ENCODE data around the gene SDK1. TPM values are rescaled to one million over a fixed set of nuclear protein-coding genes. Genes with fewer than 3 reads are reported as not detected.

SDK1 gene
- total and polyA plus RNA-seq, 11 donors, result 2.2 to 5.8 (median 3.4) TPM

DNA sequence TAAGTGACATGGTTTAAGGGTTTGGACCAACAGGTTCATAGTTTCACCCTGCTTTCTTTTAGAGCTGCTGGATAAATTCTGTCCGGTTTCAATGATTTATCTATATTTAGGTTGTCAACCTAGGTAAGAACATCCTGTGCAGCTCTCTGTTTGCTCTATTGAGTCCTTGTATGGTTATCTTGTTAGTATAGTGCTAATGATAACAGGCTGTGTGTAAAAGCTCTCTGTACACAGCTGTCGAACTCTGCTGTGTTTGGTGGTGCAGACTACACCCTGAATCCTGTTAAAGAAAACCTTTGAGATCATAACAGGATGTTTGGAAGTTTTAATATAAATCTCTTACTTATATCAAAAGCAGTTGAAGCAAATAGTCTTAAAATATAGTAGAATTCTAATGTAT lies 219.2 kb downstream of the SDK1 start:
- Histone ChIP-seq H3K4me3 (no peak overlapping the region), H3K27ac (no peak overlapping the region), H3K27me3 (peaks cover 0 to 4% (median 0%) of the 10 kb centered on the region in 9 donors), H3K4me1 (no peaks in the 10 kb centered on the region), H3K36me3 (no peaks in the 10 kb centered on the region), H3K9me3 (no peaks in the 10 kb centered on the region)
- intact Hi-C loops (cut with DNase I), result no loop called here
- WGBS, 4 donors, result 17 to 24% (median 20%) methylated on average over 2 of the region's 2 CpGs
- DNase-seq, result no peak
- TF ChIP-seq, protein P1, sequence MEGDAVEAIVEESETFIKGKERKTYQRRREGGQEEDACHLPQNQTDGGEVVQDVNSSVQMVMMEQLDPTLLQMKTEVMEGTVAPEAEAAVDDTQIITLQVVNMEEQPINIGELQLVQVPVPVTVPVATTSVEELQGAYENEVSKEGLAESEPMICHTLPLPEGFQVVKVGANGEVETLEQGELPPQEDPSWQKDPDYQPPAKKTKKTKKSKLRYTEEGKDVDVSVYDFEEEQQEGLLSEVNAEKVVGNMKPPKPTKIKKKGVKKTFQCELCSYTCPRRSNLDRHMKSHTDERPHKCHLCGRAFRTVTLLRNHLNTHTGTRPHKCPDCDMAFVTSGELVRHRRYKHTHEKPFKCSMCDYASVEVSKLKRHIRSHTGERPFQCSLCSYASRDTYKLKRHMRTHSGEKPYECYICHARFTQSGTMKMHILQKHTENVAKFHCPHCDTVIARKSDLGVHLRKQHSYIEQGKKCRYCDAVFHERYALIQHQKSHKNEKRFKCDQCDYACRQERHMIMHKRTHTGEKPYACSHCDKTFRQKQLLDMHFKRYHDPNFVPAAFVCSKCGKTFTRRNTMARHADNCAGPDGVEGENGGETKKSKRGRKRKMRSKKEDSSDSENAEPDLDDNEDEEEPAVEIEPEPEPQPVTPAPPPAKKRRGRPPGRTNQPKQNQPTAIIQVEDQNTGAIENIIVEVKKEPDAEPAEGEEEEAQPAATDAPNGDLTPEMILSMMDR (IDR thresholded peaks at IDR 0.05), result no peak
- TF ChIP-seq POLR2A (IDR thresholded peaks at IDR 0.05), result no peak
- peak in 2 of 4 donors; percentile 64 to 68 for ATAC-seq

DNA sequence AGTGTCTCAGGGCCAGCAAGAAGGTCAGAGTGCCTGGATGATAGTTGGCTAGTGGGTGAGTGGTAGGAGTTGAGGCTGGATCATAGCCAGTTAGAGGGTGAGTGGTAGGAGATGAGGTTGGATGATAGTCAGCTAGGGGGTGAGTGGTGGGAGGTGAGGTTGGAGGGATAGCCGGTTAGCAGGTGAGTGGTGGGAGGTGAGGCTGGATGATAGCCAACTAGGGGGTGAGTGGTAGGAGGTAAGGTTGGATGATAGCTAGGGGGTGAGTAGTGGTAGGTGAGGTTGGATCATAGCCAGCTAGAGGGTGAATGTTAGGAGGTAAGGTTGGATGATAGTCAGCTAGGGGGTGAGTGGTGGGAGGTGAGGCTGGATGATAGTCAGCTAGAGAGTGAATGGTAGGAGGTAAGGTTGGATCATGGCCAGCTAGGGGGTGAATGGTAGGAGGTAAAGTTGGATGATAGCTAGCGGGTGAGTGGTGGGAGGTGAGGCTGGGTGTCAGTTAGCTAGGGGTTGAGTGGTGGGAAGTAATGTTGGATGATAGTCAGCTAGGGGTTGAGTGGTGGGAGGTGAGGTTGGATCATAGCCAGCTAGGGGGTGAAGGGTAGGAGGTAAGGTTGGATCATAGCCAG lies 226.6 kb downstream of the SDK1 start:
- WGBS, 4 donors, result 92 to 96% (median 94%) methylated on average over 2 of the region's 2 CpGs
- TF ChIP-seq, protein P1 (IDR thresholded peaks at IDR 0.05), result no peak
- no peak for TF ChIP-seq POLR2A (IDR thresholded peaks at IDR 0.05)
- H3K4me3 ChIP-seq, result no peak overlapping the region
- no peak for ATAC-seq
- no peaks in the 10 kb centered on the region for H3K9me3 ChIP-seq
- no peak overlapping the region for H3K27ac ChIP-seq
- H3K27me3 ChIP-seq, result peaks cover 0 to 4% (median 0%) of the 10 kb centered on the region in 9 donors
- intact Hi-C loops (cut with DNase I), result no loop called here
- no peaks in the 10 kb centered on the region for H3K36me3 ChIP-seq
- H3K4me1 ChIP-seq, result no peaks in the 10 kb centered on the region
- DNase-seq, result no peak

DNA sequence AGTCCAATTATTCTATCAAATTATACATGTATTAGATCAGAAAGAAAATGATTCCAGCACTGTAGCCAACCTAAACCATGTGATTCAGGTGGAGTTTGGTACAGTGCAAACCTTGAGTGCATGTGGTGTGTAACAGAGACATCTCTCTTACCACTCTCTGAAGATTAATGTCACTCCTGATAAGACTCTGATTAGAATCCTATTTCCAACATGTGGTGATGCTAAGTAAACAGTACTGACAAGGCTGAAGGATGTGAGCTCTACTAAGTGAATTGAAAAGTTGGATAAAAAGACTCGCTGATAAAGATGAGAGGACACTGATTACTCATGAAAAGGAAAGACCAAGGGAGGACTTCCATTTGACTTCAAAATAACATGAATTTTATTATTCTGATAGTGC lies 232.0 kb downstream of the SDK1 start:
- ATAC-seq (no peak), DNase-seq (no peak)
- H3K9me3 ChIP-seq, result no peaks in the 10 kb centered on the region
- WGBS, 4 donors, result 53 to 67% (median 63%) methylated on average over 1 of the region's 1 CpG
- intact Hi-C loops (cut with DNase I), result no loop called here
- no peak overlapping the region for H3K27ac ChIP-seq
- H3K4me1 ChIP-seq, result no peaks in the 10 kb centered on the region
- no peaks in the 10 kb centered on the region for H3K27me3 ChIP-seq
- H3K4me3 ChIP-seq, result no peak overlapping the region
- no peaks in the 10 kb centered on the region for H3K36me3 ChIP-seq
- no peak for TF ChIP-seq POLR2A (IDR thresholded peaks at IDR 0.05)
- TF ChIP-seq, protein P1 (IDR thresholded peaks at IDR 0.05), result no peak

DNA sequence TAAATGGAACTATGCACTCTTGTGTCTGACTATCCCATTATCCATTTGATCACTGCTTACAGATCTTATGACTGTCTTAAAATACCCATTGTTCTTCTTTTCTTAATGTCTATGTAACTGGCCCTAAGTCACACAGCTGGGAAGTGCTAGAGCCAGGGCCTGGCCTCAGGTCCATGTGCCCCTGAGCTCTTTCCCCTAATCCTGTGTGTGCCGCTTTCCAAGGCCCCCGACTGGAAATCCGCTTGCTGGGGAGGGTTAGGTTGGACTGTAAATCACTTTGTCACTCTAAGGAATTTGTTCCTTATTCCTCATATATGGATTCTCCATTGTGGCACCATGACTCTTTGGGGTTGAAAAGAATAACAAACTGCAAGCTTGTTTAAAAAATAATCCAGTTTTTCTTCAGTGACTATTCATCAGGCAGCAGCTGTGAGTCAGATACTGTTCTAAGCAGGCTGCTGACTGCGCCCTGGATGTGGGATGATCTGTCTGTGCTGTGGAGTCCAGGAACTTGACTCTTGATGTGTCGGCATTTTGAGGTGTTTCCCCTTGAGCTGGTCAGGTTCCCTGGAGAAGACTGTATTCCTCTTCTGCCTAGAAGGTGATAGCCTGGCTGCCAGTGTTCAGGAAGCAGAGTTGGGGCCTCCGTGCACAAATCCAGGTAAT lies 236.3 kb downstream of the SDK1 start:
- H3K4me1 ChIP-seq, result no peaks in the 10 kb centered on the region
- H3K36me3 ChIP-seq, result no peaks in the 10 kb centered on the region
- no peak overlapping the region for H3K4me3 ChIP-seq
- 65 to 82% (median 77%) methylated on average over 6 of the region's 6 CpGs for WGBS, 4 donors
- ATAC-seq (peak in 1 of 4 donors; percentile 83), DNase-seq (peak in 1 of 5 donors; percentile 28)
- intact Hi-C loops (cut with DNase I), result no loop called here
- TF ChIP-seq, protein P1 (IDR thresholded peaks at IDR 0.05), result no peak
- no peak for TF ChIP-seq POLR2A (IDR thresholded peaks at IDR 0.05)
- no peaks in the 10 kb centered on the region for H3K9me3 ChIP-seq
- no peaks in the 10 kb centered on the region for H3K27me3 ChIP-seq
- no peak overlapping the region for H3K27ac ChIP-seq
